Measurements from ENCODE around the gene ZNF136.
A peak's percentile ranks its signal among the peaks of the same experiment; 100 is the strongest.

The ZNF136 gene

DNA sequence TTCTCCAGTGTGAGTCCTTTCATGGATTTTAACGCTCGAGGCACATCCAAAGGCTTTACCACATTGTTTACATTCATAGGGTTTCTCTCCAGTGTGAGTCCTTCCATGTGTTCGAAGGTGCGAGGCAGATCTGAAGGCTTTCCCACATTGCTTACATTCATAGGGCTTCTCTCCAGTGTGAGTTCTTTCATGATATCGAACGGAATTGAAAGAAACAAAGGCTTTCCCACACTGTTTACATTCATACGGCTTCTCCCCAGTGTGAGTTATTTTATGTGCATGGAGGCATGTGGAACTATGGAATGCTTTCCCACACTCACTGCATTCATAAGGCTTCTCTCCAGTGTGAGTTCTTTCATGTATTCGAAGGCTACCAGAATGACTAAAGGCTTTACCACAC lies 17.5 kb upstream of the ZNF136 start:
- TF ChIP-seq, protein P1, sequence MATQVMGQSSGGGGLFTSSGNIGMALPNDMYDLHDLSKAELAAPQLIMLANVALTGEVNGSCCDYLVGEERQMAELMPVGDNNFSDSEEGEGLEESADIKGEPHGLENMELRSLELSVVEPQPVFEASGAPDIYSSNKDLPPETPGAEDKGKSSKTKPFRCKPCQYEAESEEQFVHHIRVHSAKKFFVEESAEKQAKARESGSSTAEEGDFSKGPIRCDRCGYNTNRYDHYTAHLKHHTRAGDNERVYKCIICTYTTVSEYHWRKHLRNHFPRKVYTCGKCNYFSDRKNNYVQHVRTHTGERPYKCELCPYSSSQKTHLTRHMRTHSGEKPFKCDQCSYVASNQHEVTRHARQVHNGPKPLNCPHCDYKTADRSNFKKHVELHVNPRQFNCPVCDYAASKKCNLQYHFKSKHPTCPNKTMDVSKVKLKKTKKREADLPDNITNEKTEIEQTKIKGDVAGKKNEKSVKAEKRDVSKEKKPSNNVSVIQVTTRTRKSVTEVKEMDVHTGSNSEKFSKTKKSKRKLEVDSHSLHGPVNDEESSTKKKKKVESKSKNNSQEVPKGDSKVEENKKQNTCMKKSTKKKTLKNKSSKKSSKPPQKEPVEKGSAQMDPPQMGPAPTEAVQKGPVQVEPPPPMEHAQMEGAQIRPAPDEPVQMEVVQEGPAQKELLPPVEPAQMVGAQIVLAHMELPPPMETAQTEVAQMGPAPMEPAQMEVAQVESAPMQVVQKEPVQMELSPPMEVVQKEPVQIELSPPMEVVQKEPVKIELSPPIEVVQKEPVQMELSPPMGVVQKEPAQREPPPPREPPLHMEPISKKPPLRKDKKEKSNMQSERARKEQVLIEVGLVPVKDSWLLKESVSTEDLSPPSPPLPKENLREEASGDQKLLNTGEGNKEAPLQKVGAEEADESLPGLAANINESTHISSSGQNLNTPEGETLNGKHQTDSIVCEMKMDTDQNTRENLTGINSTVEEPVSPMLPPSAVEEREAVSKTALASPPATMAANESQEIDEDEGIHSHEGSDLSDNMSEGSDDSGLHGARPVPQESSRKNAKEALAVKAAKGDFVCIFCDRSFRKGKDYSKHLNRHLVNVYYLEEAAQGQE (IDR thresholded peaks at IDR 0.05; ENCODE audit: insufficient read depth in 1 of 2, low read depth in 2 of 2, low read length in 2 of 2): no peak
- TF ChIP-seq FOXP2 (optimal IDR thresholded peaks at IDR 0.05; ENCODE audit: borderline replicate concordance, extremely low read depth, extremely low read length, insufficient read depth): no peak
- no peak for TF ChIP-seq POLR2AphosphoS5 (IDR thresholded peaks at IDR 0.05; ENCODE audit: low read depth, low read length)
- TF ChIP-seq TAF1 (IDR thresholded peaks at IDR 0.05; ENCODE audit: borderline replicate concordance, insufficient read depth, low read length): no peak
- no peak for TF ChIP-seq SIN3A (IDR thresholded peaks at IDR 0.05; ENCODE audit: borderline replicate concordance, insufficient read depth, low read length)

DNA sequence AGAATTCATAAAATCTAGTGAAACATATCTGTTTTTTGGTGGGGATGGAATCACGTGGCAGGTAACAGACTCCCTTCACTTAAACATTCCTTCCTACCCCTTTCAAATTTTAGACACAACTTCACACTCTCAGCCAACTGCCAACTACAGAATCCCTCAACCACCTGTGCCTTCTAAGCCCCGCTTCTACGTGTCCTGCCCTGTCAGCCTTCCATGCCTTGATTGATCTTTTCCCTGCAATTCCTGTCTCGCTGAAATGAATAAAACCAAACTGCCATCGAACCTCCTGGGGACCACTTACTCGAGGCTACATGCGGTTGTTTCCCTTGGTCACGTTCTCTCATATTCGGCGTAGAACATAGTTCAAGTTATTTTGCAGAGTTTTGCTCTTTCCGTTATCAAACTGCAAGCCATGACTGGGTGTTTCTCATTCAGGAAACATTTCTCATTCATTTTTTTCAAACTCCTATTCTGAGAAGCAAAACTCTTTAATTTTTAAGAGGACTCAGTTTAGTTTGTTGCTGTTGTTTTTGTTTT lies 7.5 kb upstream of the ZNF136 start:
- no peak for TF ChIP-seq SIN3A (IDR thresholded peaks at IDR 0.05; ENCODE audit: borderline replicate concordance, insufficient read depth, low read length)
- TF ChIP-seq, protein P1 (IDR thresholded peaks at IDR 0.05; ENCODE audit: insufficient read depth in 1 of 2, low read depth in 2 of 2, low read length in 2 of 2): no peak
- TF ChIP-seq TAF1 (IDR thresholded peaks at IDR 0.05; ENCODE audit: borderline replicate concordance, insufficient read depth, low read length): no peak
- no peak for TF ChIP-seq FOXP2 (optimal IDR thresholded peaks at IDR 0.05; ENCODE audit: borderline replicate concordance, extremely low read depth, extremely low read length, insufficient read depth)
- TF ChIP-seq POLR2AphosphoS5 (IDR thresholded peaks at IDR 0.05; ENCODE audit: low read depth, low read length): no peak

DNA sequence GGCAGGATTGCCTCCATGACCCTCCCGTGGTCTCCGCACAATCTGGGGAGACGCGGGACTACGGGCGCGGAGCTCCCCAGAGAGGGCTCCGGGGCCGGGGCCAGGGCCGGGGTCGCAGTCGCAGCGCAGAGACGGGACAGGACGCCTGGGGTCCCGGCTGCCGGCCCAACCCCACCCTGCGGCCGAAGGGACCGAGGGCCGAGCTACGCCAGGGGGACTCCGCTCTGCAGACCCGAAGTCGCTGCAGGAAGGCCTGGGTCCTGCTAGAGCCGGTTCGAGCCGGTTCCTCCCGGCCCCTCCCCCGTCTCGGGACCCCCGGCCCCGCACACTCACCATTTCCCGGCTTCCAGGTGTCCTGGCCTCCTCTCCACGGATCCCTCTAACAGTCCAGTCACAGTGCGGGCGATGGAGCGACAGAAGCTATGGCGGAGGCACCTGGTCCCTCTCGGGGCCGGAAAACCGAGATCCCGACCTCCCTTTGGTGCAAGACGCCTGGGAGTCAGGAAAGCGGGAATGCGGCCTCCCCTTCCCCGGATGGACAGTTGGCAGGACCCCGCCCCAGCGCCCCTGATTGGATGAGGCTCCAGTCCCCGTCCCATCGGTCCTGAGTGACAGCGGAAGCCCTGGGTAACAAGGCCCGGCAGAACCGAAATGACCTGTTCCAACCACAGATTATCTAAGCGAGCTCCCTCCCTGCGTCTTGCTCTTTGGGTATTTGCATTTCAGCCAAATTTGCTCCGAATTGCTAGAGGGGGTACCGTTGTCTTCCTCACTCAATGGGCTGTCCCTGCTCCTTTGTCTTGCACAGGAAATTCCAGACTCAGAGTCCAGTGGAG lies 6.5 kb upstream of the ZNF136 start, which contains the start of gene ZNF625:
ZNF625 (minus strand) TSS at position 512 of the 836 bp plus-strand sequence; CDS start at position 336, 176 bp downstream.
- TF ChIP-seq FOXP2 (optimal IDR thresholded peaks at IDR 0.05; ENCODE audit: borderline replicate concordance, extremely low read depth, extremely low read length, insufficient read depth) (no peak), SIN3A (IDR thresholded peaks at IDR 0.05; ENCODE audit: borderline replicate concordance, insufficient read depth, low read length) (0 out of 2 replicates have a peak, but pooled peaks have one; percentile 53), POLR2AphosphoS5 (IDR thresholded peaks at IDR 0.05; ENCODE audit: low read depth, low read length) (peak; percentile 89), TAF1 (IDR thresholded peaks at IDR 0.05; ENCODE audit: borderline replicate concordance, insufficient read depth, low read length) (peak; percentile 93)
- TF ChIP-seq, protein P1 (IDR thresholded peaks at IDR 0.05; ENCODE audit: insufficient read depth in 1 of 2, low read depth in 2 of 2, low read length in 2 of 2): 0 out of 4 replicates have a peak, but pooled peaks of 1 of the 2 experiments have one; percentile 27

DNA sequence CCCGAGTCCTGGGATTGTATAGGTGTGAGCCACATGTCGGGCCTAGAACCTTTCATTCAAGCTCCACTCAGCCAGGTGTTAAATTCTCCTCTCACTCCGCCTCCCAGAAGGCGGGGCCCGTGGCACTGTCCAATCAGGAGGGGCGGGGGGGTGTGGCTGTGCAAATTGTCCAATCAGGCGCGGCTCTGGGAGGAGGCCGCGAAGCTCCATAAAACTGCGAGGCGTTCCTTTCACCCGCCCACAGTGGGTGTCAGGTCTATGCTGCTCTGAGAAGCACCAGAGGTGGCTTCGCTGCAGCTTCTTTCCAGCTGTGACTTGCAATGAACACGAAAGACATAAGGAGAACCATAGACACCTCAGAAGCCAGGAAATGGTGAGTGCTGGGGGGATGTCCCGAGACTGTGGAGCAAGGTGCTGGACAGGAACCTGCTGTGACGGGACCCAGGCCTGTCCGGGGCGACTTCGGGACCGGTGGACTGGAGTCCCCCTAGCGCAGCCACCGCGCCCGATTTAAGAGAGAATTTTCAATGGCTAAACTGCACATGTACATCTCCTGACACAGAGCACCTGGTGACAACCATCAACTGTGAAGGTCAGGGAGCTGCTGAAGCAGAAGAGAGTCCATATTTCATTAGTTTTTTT lies 3.0 kb upstream of the ZNF136 start:
- TF ChIP-seq FOXP2 (optimal IDR thresholded peaks at IDR 0.05; ENCODE audit: borderline replicate concordance, extremely low read depth, extremely low read length, insufficient read depth) (no peak), POLR2AphosphoS5 (IDR thresholded peaks at IDR 0.05; ENCODE audit: low read depth, low read length) (no peak)

DNA sequence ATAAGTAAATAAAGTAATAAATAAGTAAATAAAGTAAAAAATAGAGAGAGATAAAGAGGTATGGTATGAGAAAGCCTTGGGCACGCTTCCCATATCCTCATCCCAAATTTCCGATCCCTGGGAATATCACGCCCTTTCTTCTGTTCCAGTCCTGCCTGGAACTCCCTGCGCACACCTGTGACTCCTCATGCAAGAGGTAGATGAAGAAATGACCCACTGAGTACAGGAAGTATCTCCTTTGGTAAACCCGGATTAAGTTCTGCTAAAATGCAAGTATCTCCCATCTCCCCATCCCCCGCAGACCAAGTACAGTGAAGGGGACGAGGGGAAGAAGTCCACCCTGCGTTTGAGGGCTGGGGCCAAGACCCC lies 399 bp upstream of the ZNF136 start:
- TF ChIP-seq POLR2AphosphoS5 (IDR thresholded peaks at IDR 0.05; ENCODE audit: low read depth, low read length): no peak
- TF ChIP-seq FOXP2 (optimal IDR thresholded peaks at IDR 0.05; ENCODE audit: borderline replicate concordance, extremely low read depth, extremely low read length, insufficient read depth): no peak
- TF ChIP-seq, protein P1 (IDR thresholded peaks at IDR 0.05; ENCODE audit: insufficient read depth in 1 of 2, low read depth in 2 of 2, low read length in 2 of 2): no peak
- no peak for TF ChIP-seq TAF1 (IDR thresholded peaks at IDR 0.05; ENCODE audit: borderline replicate concordance, insufficient read depth, low read length)
- TF ChIP-seq SIN3A (IDR thresholded peaks at IDR 0.05; ENCODE audit: borderline replicate concordance, insufficient read depth, low read length): no peak

Measured in PFSK-1 (cell line).